Bronchial epithelial cell (primary cell): ENCODE results near the gene MYRF. TPM values are rescaled to one million over a fixed set of nuclear protein-coding genes. Genes with fewer than 3 reads are reported as not detected.

Experiments
- DNase-seq: peaks from one replicate; pipeline ENCODE4 v3.0.0-alpha.2; 2010; ENCODE audit warnings: low read depth
- FAIRE-seq: peaks from 2 replicates; lab custom pipeline; 2011; peaks lifted over from hg19 to GRCh38; lab: Jason Lieb, UNC
- H3K27me3 ChIP-seq: 2 replicates; pipeline ENCODE4 v1.5.1; 2011; ENCODE audit warnings: low read length; ENCODE audit not compliant: control insufficient read depth, insufficient read depth
- H3K36me3 ChIP-seq: 2 replicates; pipeline ENCODE4 v1.5.1; 2011; ENCODE audit warnings: low read length; ENCODE audit not compliant: control insufficient read depth, insufficient read depth
- H3K4me3 ChIP-seq: 2 replicates; pipeline ENCODE4 v1.5.1; 2011; ENCODE audit warnings: mild to moderate bottlenecking, low read depth, low read length, control low read depth
- CTCF ChIP-seq: IDR thresholded peaks from 2 replicates; pipeline ENCODE4 v1.5.1; 2011; ENCODE audit warnings: mild to moderate bottlenecking, moderate library complexity, low read length, control low read depth, inconsistent platforms; ENCODE audit not compliant: insufficient read depth, severe bottlenecking
- total RNA-seq: library from RNA; depleted of rRNA; stranded (reverse); fragments of >200 nt; gene quantifications from 2 replicates; pipeline ENCODE4 v1.2.1, GENCODE V29; 2014

The MYRF gene
- total RNA-seq, 1 donor from 2014 or later = under 0.01 TPM

DNA sequence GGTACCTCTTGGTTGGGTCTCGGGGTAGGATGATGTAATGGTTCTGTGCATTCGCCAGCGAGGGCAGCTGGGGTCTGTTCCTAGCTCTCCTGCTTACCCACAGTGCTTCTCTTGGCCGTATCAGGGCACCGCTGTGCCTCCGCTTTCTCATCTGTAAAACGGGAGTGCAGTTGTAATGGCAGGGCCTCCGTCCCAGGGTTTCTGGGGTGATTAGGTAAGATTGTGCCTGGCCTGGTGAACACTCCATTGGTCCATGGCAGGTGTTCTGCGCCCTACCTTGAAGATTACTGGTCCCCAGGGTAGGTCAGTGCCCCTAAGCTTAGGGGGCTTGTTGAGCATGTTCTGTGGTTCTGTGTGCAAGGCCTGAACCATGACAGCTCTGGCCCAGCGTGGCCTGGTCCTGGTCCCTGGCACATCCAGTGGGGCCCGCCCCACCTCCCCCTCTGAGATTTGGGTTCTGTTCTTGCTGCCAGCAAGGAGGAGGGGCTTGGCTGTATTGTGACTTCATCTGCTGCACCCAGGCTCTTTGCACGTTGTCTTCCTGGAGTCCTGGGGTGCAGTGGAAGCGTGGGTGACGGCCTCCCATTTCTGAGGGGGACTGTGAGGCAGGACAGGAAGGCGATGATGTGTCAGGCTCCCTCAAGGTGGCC, 4.9 kb downstream of the MYRF start:
- no peaks in the 10 kb centered on the region for H3K36me3 ChIP-seq
- DNase-seq = no peak
- no peak overlapping the region for H3K4me3 ChIP-seq
- no peak for TF ChIP-seq CTCF
- H3K27me3 ChIP-seq = peaks cover 8% of the 10 kb centered on the region
- peak; percentile 52 for FAIRE-seq

GRCh38 chr11:61760946-61761345, 8.5 kb downstream of the MYRF start:
- no peak for DNase-seq
- peaks cover 2% of the 10 kb centered on the region for H3K27me3 ChIP-seq
- no peak for TF ChIP-seq CTCF
- FAIRE-seq = no peak
- no peaks in the 10 kb centered on the region for H3K36me3 ChIP-seq
- H3K4me3 ChIP-seq = no peak overlapping the region

DNA sequence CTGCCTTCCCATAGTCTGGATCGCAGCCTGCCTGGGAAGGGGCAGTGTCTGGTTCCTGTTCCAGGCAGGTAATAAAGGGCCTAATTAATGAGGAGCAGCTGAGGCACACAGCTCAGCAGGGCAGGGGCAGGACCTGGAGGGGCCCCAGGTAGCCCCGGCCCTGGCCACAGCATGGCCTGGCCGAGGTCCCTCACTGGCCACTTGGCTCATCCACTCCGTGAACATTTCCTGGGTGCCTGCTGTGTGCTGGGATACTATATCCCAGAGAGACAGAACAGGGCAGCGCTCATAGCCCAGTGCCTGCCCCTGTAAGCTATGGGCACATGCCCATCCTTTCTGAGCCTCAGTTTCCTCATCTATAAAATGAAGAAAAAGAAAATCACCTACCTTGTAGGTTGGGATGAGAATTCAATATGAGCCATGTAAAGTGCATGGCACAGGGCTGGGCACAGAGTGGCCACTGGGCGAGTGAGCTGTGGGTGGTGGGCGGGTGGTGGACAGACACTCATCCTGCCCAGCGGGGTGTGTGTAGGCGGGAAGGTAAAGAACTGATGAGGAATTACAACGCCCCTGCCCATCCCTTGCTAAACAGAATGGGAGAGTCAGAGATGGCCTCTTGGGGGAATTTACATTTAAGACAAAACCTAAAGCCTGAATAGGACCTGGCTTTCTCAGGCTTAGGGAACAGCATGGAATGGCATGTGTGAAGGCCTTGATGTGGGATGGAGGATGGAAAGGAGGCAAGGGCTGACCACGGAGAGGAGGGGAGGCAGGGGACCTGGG, 9.2 kb downstream of the MYRF start:
- Histone ChIP-seq H3K27me3 (peaks cover 2% of the 10 kb centered on the region), H3K4me3 (no peak overlapping the region), H3K36me3 (no peaks in the 10 kb centered on the region)
- no peak for TF ChIP-seq CTCF
- FAIRE-seq (no peak), DNase-seq (peak; percentile 10)

- no peak for FAIRE-seq
Observed at GRCh38 chr11:61762223-61762615, 9.8 kb downstream of the MYRF start.

DNA sequence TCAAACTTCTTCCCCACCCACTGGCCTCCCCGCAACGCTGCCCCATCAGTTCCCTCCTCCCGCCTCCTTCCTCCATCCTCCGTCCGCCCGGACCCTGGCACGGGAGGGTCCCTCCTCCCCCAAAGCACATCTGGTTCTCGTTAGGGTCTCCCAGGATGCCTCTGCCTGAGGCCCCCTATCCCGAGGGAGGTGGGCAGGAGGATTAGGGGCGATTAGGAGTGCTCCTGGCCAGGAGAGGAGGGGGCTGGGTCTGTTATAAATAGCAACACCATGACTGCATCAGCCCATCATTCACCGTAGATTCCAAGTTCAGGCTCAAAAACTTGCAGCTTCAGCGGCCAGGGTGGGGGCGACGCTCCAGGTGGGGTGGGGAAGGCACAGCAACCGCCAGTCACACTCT, 10.4 kb downstream of the MYRF start:
- H3K4me3 ChIP-seq = no peak overlapping the region
- peaks cover 2% of the 10 kb centered on the region for H3K27me3 ChIP-seq
- no peak for FAIRE-seq
- no peaks in the 10 kb centered on the region for H3K36me3 ChIP-seq
- no peak for DNase-seq
- no peak for TF ChIP-seq CTCF

More at GRCh38 chr11:61762223-61762615, 9.8 kb downstream of the MYRF start:
- no peak overlapping the region for H3K4me3 ChIP-seq
- no peak for TF ChIP-seq CTCF
- H3K36me3 ChIP-seq = no peaks in the 10 kb centered on the region
- H3K27me3 ChIP-seq = peaks cover 2% of the 10 kb centered on the region
- no peak for DNase-seq
